Caki2 (cell line): ENCODE results near the gene ARNT2. TPM values are rescaled to one million over a fixed set of nuclear protein-coding genes. Genes with fewer than 3 reads are reported as not detected.
"Not testable (repeated sequence)": the region's sequence is repeated elsewhere in the genome, so short reads cannot be mapped to it uniquely, and the experiment has no call there.

Source experiments
- DNase-seq: peaks from one replicate; pipeline ENCODE4 v3.0.0-alpha.2; 2015; ENCODE audit warnings: low read depth
- in situ Hi-C: cut with HindIII; loops from 2 replicates; pipeline ENCODE4 v1.10.0; 2016; ENCODE audit warnings: low sequenced_read_pairs, low pct_unique_long_range_greater_than_20kb, mixed read lengths
- total RNA-seq: library from RNA; depleted of rRNA; stranded (reverse); fragments of >200 nt; shearing (Covaris generic); gene quantifications from 2 replicates; pipeline ENCODE4 v1.2.3, GENCODE V29; 2014; ENCODE audit warnings: low replicate concordance

Gene ARNT2
- total RNA-seq, 1 experiment from 2014 or later = 26.3 TPM

- in situ Hi-C loops = no loop called here
- peak; percentile 85 for DNase-seq
These were observed 90.2 kb downstream of the ARNT2 start for GRCh38 chr15:80494351-80494751.

- in situ Hi-C loops = no loop called here
These were observed 90.6 kb downstream of the ARNT2 start for GRCh38 chr15:80494756-80495155.

GRCh38 chr15:80495401-80495942 lies 91.3 kb downstream of the ARNT2 start:
- in situ Hi-C loops = no loop called here
- DNase-seq = no peak

More at GRCh38 chr15:80494756-80495155, 90.6 kb downstream of the ARNT2 start:
- DNase-seq = no peak

GRCh38 chr15:80496096-80496495 lies 91.9 kb downstream of the ARNT2 start:
- DNase-seq = no peak
- in situ Hi-C loops = no loop called here

GRCh38 chr15:80497221-80497620 lies 93.0 kb downstream of the ARNT2 start:
- DNase-seq = no peak
- in situ Hi-C loops = no loop called here

GRCh38 chr15:80498652-80499051 lies 94.5 kb downstream of the ARNT2 start:
- in situ Hi-C loops = no loop called here
- no peak for DNase-seq

- in situ Hi-C loops = no loop called here
- no peak for DNase-seq
These were observed 95.8 kb downstream of the ARNT2 start for GRCh38 chr15:80500021-80500420.

GRCh38 chr15:80501476-80501875 lies 97.3 kb downstream of the ARNT2 start:
- DNase-seq = no peak
- in situ Hi-C loops = no loop called here

- in situ Hi-C loops = no loop called here
- DNase-seq = no peak
These were observed 98.6 kb downstream of the ARNT2 start for GRCh38 chr15:80502782-80503181.

GRCh38 chr15:80503319-80503952 lies 99.3 kb downstream of the ARNT2 start:
- in situ Hi-C loops = no loop called here
- DNase-seq = no peak

GRCh38 chr15:80504931-80505330 lies 100.7 kb downstream of the ARNT2 start:
- no peak for DNase-seq
- in situ Hi-C loops = no loop called here

- no peak for DNase-seq
- in situ Hi-C loops = no loop called here
These were observed 102.2 kb downstream of the ARNT2 start for GRCh38 chr15:80506286-80506893.

GRCh38 chr15:80507131-80507530 lies 102.9 kb downstream of the ARNT2 start:
- no peak for DNase-seq
- in situ Hi-C loops = no loop called here

- DNase-seq = no peak
- in situ Hi-C loops = no loop called here
These were observed 103.6 kb downstream of the ARNT2 start for GRCh38 chr15:80507638-80508316.

- in situ Hi-C loops = no loop called here
- DNase-seq = no peak
These were observed 104.6 kb downstream of the ARNT2 start for GRCh38 chr15:80508783-80509182.

- no peak for DNase-seq
- in situ Hi-C loops = no loop called here
These were observed 105.6 kb downstream of the ARNT2 start for GRCh38 chr15:80509800-80510199.

GRCh38 chr15:80510985-80511384 lies 106.8 kb downstream of the ARNT2 start:
- DNase-seq, in situ Hi-C loops: not testable (repeated sequence)

- in situ Hi-C loops = no loop called here
- DNase-seq = peak; percentile 27
These were observed 108.8 kb downstream of the ARNT2 start for GRCh38 chr15:80512726-80513660.
